Prostate gland (tissue), 2 donors: ENCODE data around the gene EPSTI1.

Experiments
- CTCF ChIP-seq, 4 experiments: fragments of 200-600 bp in 2 of 4; fragments of 450-650 bp in 2 of 4; sonication (generic) in 2 of 4; IDR thresholded peaks; 1 replicate in 3 of 4; 2 replicates in 1 of 4; pipeline ENCODE4 v1.5.1; 2016 to 2019; ENCODE audit warnings: antibody characterized with exemption in 4 of 4, mild to moderate bottlenecking in 2 of 4, moderate library complexity in 2 of 4
- POLR2A ChIP-seq: fragments of 450-650 bp; IDR thresholded peaks from one replicate; pipeline ENCODE4 v1.6.1; 2016; ENCODE audit warnings: antibody characterized with exemption, mild to moderate bottlenecking
- POLR2AphosphoS5 ChIP-seq: sonication (generic); formaldehyde crosslinking; IDR thresholded peaks from one replicate; pipeline ENCODE4 v1.6.1; 2017; ENCODE audit warnings: antibody characterized with exemption

DNA sequence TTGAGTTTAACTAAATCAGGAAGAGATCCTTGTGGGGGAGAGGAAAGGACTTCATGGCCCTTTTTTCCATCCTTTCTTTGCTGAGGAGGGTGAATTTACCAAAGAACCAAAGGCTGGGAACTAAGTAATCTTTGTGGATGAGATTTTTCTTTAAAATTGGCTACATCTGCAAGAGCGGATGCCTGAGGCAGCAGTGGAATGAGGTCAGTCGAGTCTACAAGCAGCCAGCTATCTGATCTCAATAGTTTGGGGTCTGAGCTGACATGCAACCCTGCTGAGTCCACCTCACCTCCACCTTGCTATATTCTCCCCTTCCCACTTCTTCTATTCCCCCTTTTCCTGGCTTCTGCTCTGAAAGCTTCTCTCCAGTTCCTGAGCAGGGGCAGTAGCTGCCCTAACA lies 27.8 kb upstream of the EPSTI1 start:
- TF ChIP-seq CTCF (IDR thresholded peaks at IDR 0.05) (no peak), POLR2A (no peak), POLR2AphosphoS5 (no peak)
